GM04503 (cell line): Measurements from ENCODE around the gene HM13.
A peak's percentile ranks its signal among the peaks of the same experiment; 100 is the strongest.
"Not testable (repeated sequence)": the region's sequence is repeated elsewhere in the genome, so short reads cannot be mapped to it uniquely, and the experiment has no call there.

Experiments
- DNase-seq: peaks from one replicate; pipeline ENCODE4 v3.0.0-alpha.2; 2012; ENCODE audit warnings: low read depth

The HM13 gene

GRCh38 chr20:31502884-31503673, 11.2 kb upstream of the HM13 start:
- DNase-seq = peak; percentile 18

GRCh38 chr20:31505903-31506302, 8.3 kb upstream of the HM13 start:
- DNase-seq = no peak

- no peak for DNase-seq
Measured at GRCh38 chr20:31508517-31509244, 5.6 kb upstream of the HM13 start.

DNA sequence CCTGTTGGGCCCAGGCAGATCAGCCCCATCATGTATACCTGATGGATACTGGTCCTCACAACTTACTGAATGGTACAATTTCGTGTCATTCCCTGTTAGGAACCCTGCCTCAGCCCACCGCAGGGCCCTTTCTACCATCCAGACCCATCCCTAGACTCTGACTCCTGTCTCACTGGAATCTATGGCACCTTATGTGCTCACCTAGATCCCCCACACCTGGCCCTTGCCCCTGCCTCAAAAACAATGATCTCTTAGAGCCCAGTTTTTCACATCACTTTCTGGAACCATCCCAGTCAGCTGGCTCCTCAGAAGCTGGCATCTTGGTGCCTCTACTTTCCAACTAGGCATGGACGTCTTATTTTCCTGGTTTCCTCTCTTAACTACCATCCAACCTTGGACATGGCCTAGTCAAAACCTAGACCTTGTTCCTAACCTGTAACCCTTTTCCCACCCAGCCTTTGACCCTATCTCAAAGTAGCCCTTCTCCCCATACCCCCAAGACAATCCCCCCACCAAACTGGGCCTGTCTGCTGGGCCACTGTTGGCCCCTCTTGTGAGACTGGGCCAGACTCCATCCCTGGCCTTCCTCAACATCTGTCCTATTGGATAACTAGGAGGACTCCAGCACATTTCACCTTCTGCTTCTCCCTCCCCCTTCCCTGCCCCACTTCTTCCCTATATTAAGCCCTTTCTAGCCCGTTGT, 981 bp downstream of the HM13 start:
- no peak for DNase-seq

DNA sequence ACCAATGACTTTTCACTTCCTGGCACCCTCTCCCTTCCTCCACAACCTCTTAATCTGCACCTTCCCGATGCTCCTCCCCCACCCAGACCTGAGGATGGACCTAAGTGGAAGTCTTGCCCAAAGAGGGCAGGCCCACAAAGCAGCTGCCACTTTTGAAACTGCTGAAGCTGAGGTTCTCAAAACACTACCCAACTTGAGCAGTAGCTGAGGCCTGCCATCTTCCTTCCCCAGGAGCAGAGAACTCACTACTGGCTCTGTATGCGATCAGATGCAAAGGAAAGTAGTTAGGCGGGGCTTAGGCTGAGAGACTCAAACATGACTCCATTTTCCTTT, 1.5 kb downstream of the HM13 start:
- no peak for DNase-seq

DNA sequence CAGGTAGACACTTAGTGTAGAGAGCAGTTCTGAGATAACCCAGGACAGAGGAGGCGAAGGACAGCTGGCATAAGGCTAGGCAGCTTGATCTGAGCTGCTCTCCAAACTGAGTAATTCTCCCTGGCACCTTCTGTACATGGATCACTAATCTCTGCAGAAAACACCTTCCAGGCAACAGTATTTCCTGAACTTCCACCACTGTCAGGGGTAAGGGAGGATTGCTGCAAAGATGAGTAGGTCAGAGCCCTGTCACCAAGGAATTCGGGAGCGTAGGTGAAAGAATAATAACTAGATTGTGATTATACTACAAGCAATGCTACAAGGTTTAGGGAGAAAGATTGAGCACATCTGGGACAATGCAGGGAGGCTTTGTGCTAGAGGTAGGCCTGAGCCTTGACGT, 1.9 kb downstream of the HM13 start:
- DNase-seq = no peak

DNA sequence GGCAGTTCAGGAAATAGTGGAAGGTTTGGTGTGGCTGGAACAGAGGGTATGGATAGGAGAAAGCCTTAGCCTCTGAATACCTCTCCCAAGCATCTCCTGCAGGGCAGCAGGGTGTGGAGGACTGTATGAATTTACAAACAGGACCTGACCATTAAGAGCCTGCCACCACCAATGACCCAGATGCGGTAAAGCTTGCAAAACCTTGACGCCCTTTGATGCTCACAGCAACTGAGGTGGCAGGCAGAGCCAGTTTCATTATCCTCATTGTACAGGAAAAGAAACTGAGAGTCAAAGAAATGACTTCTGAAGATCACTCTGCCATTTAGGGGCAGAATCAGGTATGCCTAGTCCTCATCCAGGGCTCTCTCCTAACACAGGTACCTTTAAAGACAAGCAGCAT, 2.4 kb downstream of the HM13 start:
- no peak for DNase-seq

- DNase-seq = peak; percentile 39
Measured at GRCh38 chr20:31517373-31517772, 3.1 kb downstream of the HM13 start.

DNA sequence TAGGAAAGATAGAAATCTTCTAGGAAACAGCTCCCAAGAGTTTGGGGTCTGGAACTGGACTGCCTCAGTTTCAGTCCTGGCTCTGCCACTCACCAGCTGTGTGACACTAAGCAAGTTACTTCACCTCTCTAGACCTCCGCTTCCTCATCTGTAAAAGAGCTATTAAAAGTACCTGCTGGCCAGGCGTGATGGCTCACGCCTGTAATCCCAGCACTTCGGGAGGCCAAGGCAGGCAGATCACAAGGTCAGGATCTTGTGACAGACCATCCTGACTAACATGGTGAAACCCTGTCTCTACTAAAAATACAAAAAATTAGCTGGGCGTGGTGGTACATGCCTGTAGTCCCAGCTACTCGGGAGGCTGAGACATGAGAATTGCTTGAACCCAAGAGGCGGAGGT, 7.0 kb downstream of the HM13 start:
- DNase-seq = not testable (repeated sequence)

- DNase-seq = no peak
Measured at GRCh38 chr20:31522731-31523130, 8.5 kb downstream of the HM13 start.

DNA sequence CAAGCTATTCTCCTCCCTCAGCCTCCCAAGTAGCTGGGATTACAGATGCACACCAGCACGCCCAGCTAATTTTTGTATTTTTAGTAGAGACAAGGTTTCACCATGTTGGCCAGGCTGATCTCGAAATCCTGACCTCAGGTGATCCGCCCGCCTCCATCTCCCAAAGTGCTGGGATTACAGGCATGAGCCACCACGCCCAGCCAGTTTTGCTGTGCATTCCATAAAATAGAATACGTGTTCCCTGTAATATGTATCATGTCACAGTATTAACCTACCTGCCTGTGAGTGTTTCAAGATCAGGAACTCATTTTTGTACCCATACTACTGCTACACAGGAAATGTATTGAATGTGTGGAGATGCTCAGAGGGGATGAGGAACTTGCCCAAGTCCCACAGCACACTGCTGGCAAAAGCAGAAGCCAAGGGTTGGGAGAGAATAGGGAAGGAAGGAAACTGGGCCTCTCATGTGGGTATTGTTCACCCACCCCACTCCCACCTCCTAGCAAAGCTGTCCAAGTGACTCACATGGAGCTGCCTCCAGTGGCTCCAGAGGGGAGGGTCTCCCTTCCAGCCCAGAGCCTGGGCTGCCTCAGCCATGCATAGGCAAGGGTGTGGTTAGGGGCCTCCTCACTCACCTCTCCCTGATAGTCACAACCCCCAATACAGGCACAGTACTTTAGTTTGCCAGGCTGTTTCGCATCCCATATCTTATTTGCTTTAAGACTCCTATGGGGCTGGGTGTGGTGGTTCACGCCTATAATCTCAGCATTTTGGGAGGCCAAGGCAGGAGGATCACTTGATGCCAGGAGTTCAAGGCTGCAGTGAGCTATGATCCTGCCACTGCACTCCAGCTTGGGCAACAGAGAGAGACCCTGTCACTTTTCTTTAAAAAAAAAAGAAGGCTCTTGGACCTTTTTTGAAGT, 9.4 kb downstream of the HM13 start:
- no peak for DNase-seq

- DNase-seq = no peak
Measured at GRCh38 chr20:31527266-31527665, 13.0 kb downstream of the HM13 start.

DNA sequence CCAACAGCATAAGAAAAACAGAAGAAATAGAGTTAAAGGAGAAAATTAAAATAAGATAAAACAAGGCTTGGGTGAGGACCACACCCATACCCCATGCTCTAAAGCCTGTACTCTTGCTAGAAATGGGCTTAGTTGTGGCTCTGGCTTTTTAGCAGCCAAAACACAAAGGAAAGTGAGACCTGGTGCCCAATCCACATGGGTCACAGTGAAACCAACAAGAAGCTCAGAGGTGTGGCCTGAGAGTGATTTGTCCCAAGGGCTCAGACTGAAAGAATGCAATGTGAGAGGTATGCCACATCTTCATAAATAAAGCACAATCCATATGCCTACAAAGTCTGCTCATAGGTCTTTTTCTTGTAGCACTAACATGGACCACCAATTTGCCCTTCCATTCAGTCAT, 21.1 kb downstream of the HM13 start:
- DNase-seq = no peak

- no peak for DNase-seq
Measured at GRCh38 chr20:31536575-31536974, 22.3 kb downstream of the HM13 start.

- DNase-seq = no peak
Measured at GRCh38 chr20:31537116-31537871, 23.1 kb downstream of the HM13 start.

DNA sequence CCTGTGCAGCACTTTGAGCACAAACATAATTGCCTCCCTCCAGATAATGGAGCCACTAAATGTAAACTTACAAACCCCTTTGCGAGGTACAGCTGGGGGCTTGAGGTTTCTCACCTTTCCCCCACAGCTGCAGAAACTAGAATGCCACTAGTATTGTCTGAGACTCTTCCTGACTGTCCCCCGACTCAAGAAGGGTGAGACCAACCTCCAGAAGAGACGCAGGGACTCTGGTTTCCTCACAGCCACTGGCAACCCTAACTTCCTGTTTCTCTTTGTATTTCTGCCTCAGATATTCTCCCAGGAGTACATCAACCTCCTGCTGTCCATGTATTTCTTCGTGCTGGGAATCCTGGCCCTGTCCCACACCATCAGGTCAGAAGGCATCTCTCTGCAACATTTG, 23.6 kb downstream of the HM13 start:
- DNase-seq = no peak

DNA sequence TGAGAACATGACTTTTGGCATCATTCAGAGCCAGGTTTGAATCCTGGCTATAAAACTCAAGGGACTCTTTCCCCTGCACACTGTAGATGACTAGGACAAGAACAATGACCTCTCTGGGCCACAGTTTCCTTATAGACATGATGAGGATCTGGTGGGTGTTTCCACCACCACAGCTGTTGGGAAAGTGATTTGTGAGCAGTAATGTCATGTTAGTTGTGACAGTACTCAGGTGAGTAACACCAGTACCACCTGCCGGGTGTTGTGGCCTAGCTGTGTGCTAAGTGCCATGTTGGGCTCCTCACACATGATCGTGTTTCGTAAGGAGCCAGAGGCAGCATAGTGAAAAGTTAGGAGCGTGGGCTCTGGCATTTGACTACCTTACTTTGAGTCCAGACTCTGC, 24.1 kb downstream of the HM13 start:
- DNase-seq = no peak

DNA sequence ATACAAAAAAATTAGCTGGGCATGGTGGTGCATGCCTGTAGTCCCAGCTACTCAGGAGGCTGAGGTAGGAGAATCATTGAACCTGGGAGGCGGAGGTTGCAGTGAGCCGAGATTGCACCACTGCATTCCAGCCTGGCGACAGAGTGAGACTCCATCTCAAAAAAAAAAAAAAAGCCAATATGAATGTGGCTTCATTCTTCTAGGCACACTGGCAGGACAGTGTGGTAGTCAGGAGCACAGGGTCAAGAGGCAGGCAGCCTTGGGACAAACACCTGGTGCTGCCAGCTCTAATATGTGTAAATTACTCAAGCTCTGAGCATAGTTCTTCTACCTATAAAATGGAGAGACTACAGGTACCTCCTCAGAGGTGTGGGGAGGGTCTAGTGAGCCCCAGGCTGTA, 25.4 kb downstream of the HM13 start:
- DNase-seq = not testable (repeated sequence)

GRCh38 chr20:31540406-31540805, 26.2 kb downstream of the HM13 start:
- DNase-seq = no peak

DNA sequence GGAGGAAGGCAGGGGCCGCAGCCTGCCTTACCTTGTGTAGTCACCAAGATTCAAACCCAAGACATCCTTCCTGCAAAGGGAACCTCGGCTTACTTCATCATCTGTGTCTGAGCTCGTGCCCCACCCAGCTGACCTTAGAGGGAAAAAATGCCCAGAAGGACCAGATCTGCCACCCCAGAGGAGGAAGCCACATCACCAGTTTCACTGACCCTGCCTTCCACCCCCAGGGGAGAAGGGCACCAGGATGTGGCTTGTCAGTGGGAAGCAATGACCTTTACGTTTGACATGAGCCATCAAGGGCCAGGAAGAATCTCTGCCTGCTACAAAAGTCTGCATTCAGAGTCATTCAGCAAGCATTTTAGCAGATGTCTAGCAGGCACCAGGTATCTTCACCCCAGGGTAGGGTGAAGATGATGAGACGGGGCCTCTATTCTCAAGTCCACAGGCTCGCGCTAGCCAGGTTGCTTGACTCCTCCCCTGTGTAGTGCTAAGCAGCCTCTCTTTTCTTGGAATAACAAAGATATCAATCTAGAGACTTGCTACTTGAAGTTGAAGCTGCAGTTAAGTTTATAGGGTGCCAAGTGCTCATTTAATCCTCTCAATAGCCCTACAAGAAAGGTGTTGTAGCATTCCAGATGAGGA, 28.1 kb downstream of the HM13 start:
- DNase-seq = peak; percentile 34

- no peak for DNase-seq
Measured at GRCh38 chr20:31542963-31543362, 28.7 kb downstream of the HM13 start.
